ENCODE measurements around the gene MSANTD2. TPM values are rescaled to one million over a fixed set of nuclear protein-coding genes. Genes with fewer than 3 reads are reported as not detected.

MSANTD2 gene
- total RNA-seq, 1 experiment from 2014 or later = 8.6 TPM

GRCh38 chr11:124752471-124753102 is 47.6 kb downstream of the MSANTD2 start:
- no peak for TF ChIP-seq ZFX (IDR thresholded peaks at IDR 0.05)
- no peak for TF ChIP-seq CTCF (IDR thresholded peaks at IDR 0.05 in 2 of 3, conservative IDR thresholded peaks at IDR 0.05 in 1 of 3; ENCODE audit: borderline replicate concordance in 1 of 3, insufficient read depth in 1 of 3, low read depth in 2 of 3, low read length in 2 of 3)
- TF ChIP-seq ELF1 (IDR thresholded peaks at IDR 0.05; ENCODE audit: borderline replicate concordance, low read depth) = no peak
- no peak for TF ChIP-seq CBX3 (IDR thresholded peaks at IDR 0.05; ENCODE audit: low read depth)
- no peak for TF ChIP-seq EGR1 (IDR thresholded peaks at IDR 0.05; ENCODE audit: low read depth)
- no peak for TF ChIP-seq POLR2A (IDR thresholded peaks at IDR 0.05; ENCODE audit: borderline replicate concordance, extremely low read depth, insufficient read depth, insufficient read length)
- TF ChIP-seq POLR2AphosphoS5 (IDR thresholded peaks at IDR 0.05; ENCODE audit: low read depth, low read length) = no peak
- no peak for TF ChIP-seq EZH2phosphoT487 (IDR thresholded peaks at IDR 0.05; ENCODE audit: borderline replicate concordance)
- no peak for TF ChIP-seq SIN3A (IDR thresholded peaks at IDR 0.05; ENCODE audit: low read depth)
- TF ChIP-seq FOSL1 (IDR thresholded peaks at IDR 0.05; ENCODE audit: low read depth) = no peak
- TF ChIP-seq REST (IDR thresholded peaks at IDR 0.05; ENCODE audit: low read depth) = no peak
- TF ChIP-seq ZNF274 (IDR thresholded peaks at IDR 0.05; ENCODE audit: low read depth, low read length) = no peak
- no peak for TF ChIP-seq CEBPB (IDR thresholded peaks at IDR 0.05; ENCODE audit: low read depth)
- TF ChIP-seq JUND (IDR thresholded peaks at IDR 0.05) = no peak
- no peak for TF ChIP-seq RAD21 (IDR thresholded peaks at IDR 0.05; ENCODE audit: low read depth)
- no peaks in the 10 kb centered on the region for H3K27me3 ChIP-seq (ENCODE audit: insufficient read depth, low read length)
- CTCF ChIA-PET = interaction anchor here (0.8 kb wide), 1 partner anchor 9 kb away, joined by 4 read pairs; no protein-coding TSS in a partner anchor
- H2AFZ ChIP-seq (ENCODE audit: low read depth, low read length, poor library complexity, severe bottlenecking) = no peak overlapping the region
- no peak overlapping the region for H3K9ac ChIP-seq (ENCODE audit: low read length)
- ATAC-seq (no peak), DNase-seq (ENCODE audit: low read depth, low spot score) (no peak)
- H3K4me2 ChIP-seq (ENCODE audit: low read length) = no peak overlapping the region
- no peaks in the 10 kb centered on the region for H3K9me2 ChIP-seq (ENCODE audit: insufficient read depth)
- H3K36me3 ChIP-seq (ENCODE audit: control insufficient read depth in 1 of 2, insufficient read depth in 2 of 2, low read length in 2 of 2) = no peaks in the 10 kb centered on the region
- H3K79me2 ChIP-seq (ENCODE audit: insufficient read depth, low read length) = no peaks in the 10 kb centered on the region
- POLR2A ChIA-PET = no interaction called here
- H3K4me1 ChIP-seq (ENCODE audit: control insufficient read depth in 1 of 2, insufficient read depth in 2 of 2, low read length in 2 of 2) = peaks cover 3 to 19% of the 10 kb centered on the region in 2 experiments
- H3K27ac ChIP-seq (ENCODE audit: low read depth, low read length) = no peak overlapping the region
- no peaks in the 10 kb centered on the region for H3K9me3 ChIP-seq (ENCODE audit: control insufficient read depth in 1 of 2, insufficient read depth in 1 of 2, low read depth in 1 of 2, low read length in 2 of 2)
- no peaks in the 10 kb centered on the region for H4K20me1 ChIP-seq (ENCODE audit: insufficient read depth)
- intact Hi-C loops (cut with micrococcal nuclease) = no loop called here
- no peak overlapping the region for H3K4me3 ChIP-seq (replicated peaks in 1 of 2; ENCODE audit: low read depth in 1 of 2, low read length in 2 of 2)
- BruUV-seq (replicated peaks) = no TSS peak
- RAD21 ChIA-PET (ENCODE audit: low non-redundant PET in 1 of 2, low total read pairs in 2 of 2, uncharacterized antibody in 2 of 2, unreplicated experiment in 2 of 2) = no interaction called here

Measured in HCT116 (cell line).